ENCODE results near the gene CBLN4. TPM values are rescaled to one million over a fixed set of nuclear protein-coding genes. Genes with fewer than 3 reads are reported as not detected.

CBLN4 gene
- total RNA-seq, 1 donor from 2014 or later, result not detected

Other genes starting within 250 kb of the CBLN4 start
- gene MC3R, start 243.2 kb upstream of the CBLN4 start, total RNA-seq, result not detected in 3 replicates